ENCODE measurements around the gene C1orf53.
"Not testable (repeated sequence)": the region's sequence is repeated elsewhere in the genome, so short reads cannot be mapped to it uniquely, and the experiment has no call there.

C1orf53 gene

GRCh38 chr1:197902454-197903195, at the start of gene C1orf53:
C1orf53 (plus strand) TSS chr1:197902630; CDS start chr1:197902650, 20 bp downstream.
- H3K27ac Mint-ChIP-seq: peak within 1 kb of the TSS; percentile 85
- peak within 1 kb of the TSS; percentile 73 for H3K4me3 Mint-ChIP-seq
- H3K4me1 Mint-ChIP-seq: peaks cover 11% of the 10 kb centered on the region
- ATAC-seq: peak; percentile 96
- H3K36me3 Mint-ChIP-seq: no peaks in the 10 kb centered on the region
- H3K9me3 Mint-ChIP-seq: no peaks in the 10 kb centered on the region
- DNase-seq (ENCODE audit: low spot score in 2 of 2): peak; percentile 78 to 91

DNA sequence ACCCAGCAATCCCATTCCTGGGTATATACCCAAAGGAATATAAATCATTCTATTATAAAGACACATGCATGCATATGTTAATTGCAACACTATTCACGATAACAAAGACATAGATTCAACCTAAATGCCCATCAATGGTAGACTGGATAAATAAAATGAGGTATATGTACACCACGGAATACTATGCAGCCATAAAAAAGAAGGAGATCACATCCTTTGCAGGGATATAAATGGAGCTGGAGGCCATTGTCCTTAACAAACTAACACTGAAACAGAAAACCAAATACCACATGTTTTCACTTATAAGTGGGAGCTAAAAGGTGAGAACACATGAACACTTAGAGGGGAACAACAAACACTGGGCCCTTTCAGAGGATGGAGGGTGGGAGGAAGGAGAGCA, 46.7 kb upstream of the C1orf53 start:
- not testable (repeated sequence) for ATAC-seq; DNase-seq (ENCODE audit: low spot score in 2 of 2); H3K9me3 Mint-ChIP-seq; H3K4me1 Mint-ChIP-seq; H3K36me3 Mint-ChIP-seq; H3K4me3 Mint-ChIP-seq; H3K27ac Mint-ChIP-seq

GRCh38 chr1:197857477-197857876, 45.0 kb upstream of the C1orf53 start:
- no peaks in the 10 kb centered on the region for H3K36me3 Mint-ChIP-seq

GRCh38 chr1:197859024-197859423, 43.4 kb upstream of the C1orf53 start:
- DNase-seq (ENCODE audit: low spot score in 2 of 2) (no peak), ATAC-seq (no peak)
- Mint-ChIP-seq H3K9me3 (no peaks in the 10 kb centered on the region), H3K4me1 (no peaks in the 10 kb centered on the region), H3K4me3 (no peak overlapping the region), H3K36me3 (no peaks in the 10 kb centered on the region), H3K27ac (no peak overlapping the region)

More at GRCh38 chr1:197857477-197857876, 45.0 kb upstream of the C1orf53 start:
- Mint-ChIP-seq H3K27ac (no peak overlapping the region), H3K4me1 (no peaks in the 10 kb centered on the region), H3K4me3 (no peak overlapping the region), H3K9me3 (no peaks in the 10 kb centered on the region)
- DNase-seq (ENCODE audit: low spot score in 2 of 2) (no peak), ATAC-seq (no peak)

DNA sequence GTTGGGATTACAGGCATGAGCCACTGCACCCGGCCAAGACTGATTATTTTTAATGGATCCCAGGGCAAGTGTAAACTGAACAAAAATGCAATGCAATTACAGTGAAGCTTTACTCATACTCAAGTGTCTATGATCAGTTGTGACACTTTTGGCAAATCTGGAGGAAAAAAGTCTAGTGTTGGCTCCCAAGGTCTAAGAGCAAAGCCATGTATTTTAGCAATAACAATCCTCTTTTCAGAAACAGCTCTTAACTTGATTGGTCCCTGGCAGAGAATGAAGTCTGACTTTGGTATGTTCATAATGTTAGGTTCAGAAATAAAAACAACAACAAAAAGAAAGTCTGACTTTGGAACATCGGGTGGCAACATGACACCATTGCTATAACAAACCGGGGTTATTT, 40.2 kb upstream of the C1orf53 start:
- DNase-seq (ENCODE audit: low spot score in 2 of 2) (no peak), ATAC-seq (no peak)
- no peak overlapping the region for H3K4me3 Mint-ChIP-seq
- H3K4me1 Mint-ChIP-seq: no peaks in the 10 kb centered on the region
- no peaks in the 10 kb centered on the region for H3K9me3 Mint-ChIP-seq
- H3K36me3 Mint-ChIP-seq: no peaks in the 10 kb centered on the region
- H3K27ac Mint-ChIP-seq: no peak overlapping the region

DNA sequence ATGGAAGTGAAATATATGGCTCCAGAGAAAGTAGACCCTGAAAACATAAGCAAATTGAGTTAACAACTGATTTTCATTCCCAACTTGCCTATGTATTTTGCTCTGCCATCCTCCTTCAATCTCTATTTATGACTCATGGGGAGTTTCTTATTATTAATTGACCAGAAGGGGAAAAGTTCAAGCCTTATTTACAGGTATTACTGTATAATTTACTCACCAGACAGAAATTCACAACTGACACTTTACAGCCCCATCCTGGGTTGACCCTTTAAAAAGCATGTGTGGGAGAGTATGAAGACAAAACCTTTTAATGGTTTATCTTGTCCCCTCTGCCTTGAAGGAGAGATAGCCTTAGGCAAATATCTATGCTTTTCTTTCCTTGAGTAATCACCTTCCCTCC, 39.8 kb upstream of the C1orf53 start:
- ATAC-seq: no peak
- Mint-ChIP-seq H3K9me3 (no peaks in the 10 kb centered on the region), H3K4me3 (no peak overlapping the region), H3K4me1 (no peaks in the 10 kb centered on the region), H3K36me3 (no peaks in the 10 kb centered on the region), H3K27ac (no peak overlapping the region)
- DNase-seq (ENCODE audit: low spot score in 2 of 2): no peak

DNA sequence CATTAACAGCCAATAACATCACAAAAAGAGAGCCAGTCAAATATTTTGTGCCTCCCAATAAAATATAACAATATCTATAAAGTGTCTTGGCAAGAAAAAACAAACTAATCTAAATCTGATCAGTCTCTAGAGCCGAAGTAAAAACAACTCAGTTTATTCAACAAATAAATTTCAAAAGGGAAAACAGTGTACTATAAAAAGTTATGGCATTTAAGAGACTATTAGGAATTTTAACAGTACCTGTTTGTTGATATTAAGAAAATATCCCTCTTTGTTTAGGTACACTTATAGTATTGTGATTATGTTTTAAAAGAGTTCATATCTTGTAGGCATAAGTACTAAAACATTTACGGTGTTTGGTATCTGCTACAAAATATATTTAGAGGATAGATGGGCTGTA, 36.6 kb upstream of the C1orf53 start:
- Mint-ChIP-seq H3K4me3 (no peak overlapping the region), H3K4me1 (no peaks in the 10 kb centered on the region), H3K36me3 (no peaks in the 10 kb centered on the region), H3K9me3 (no peaks in the 10 kb centered on the region), H3K27ac (no peak overlapping the region)
- no peak for ATAC-seq
- no peak for DNase-seq (ENCODE audit: low spot score in 2 of 2)

DNA sequence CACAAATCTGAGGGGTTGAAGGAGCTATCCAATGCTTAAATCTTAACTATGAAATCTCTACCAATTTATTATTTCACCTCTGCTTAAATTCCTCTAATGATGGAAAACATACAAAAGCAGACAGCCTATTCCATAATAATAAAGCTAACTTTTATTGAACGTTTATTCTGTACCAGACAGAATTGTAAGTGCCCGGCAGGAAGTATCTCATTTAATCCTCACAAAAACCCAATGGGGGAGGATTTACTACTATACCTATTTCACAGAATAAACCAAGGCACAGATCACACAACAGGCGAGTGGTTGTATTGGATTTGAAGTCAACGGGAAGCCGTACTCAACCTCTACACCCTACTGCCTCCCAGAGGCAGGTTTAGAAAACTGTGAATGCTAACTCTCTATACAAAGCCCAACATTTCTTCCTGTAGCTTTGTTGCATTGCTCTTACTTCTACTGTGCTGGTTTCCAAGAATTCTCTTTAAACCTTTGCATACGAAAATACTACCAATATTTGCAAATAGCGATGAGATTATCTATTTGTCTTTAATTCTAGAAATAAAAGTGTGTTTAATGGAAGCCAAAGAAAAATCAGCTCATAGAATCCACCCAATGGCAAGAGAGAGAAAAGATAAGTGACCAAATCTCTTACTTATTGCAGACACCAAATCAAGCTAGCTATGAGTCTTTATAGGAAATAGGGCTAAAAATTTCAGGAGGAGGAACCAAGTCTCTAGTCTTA, 33.5 kb upstream of the C1orf53 start:
- Mint-ChIP-seq H3K36me3 (no peaks in the 10 kb centered on the region), H3K9me3 (no peaks in the 10 kb centered on the region), H3K4me1 (no peaks in the 10 kb centered on the region), H3K4me3 (no peak overlapping the region), H3K27ac (no peak overlapping the region)
- DNase-seq (ENCODE audit: low spot score in 2 of 2): no peak
- peak; percentile 90 for ATAC-seq

GRCh38 chr1:197869490-197870077, 32.8 kb upstream of the C1orf53 start:
- Mint-ChIP-seq H3K4me1 (no peaks in the 10 kb centered on the region), H3K4me3 (no peak overlapping the region), H3K36me3 (no peaks in the 10 kb centered on the region), H3K27ac (no peak overlapping the region), H3K9me3 (no peaks in the 10 kb centered on the region)
- DNase-seq (ENCODE audit: low spot score in 2 of 2) (no peak), ATAC-seq (no peak)

GRCh38 chr1:197876894-197877293, 25.5 kb upstream of the C1orf53 start:
- DNase-seq (ENCODE audit: low spot score in 2 of 2) (no peak), ATAC-seq (no peak)
- Mint-ChIP-seq H3K9me3 (no peaks in the 10 kb centered on the region), H3K4me3 (no peak overlapping the region), H3K36me3 (no peaks in the 10 kb centered on the region), H3K27ac (no peak overlapping the region), H3K4me1 (no peaks in the 10 kb centered on the region)

GRCh38 chr1:197880385-197880784, 22.0 kb upstream of the C1orf53 start:
- not testable (repeated sequence) for H3K9me3 Mint-ChIP-seq; H3K27ac Mint-ChIP-seq; DNase-seq (ENCODE audit: low spot score in 2 of 2); H3K36me3 Mint-ChIP-seq; H3K4me1 Mint-ChIP-seq; ATAC-seq; H3K4me3 Mint-ChIP-seq

GRCh38 chr1:197882241-197882640, 20.2 kb upstream of the C1orf53 start:
- H3K9me3 Mint-ChIP-seq; H3K36me3 Mint-ChIP-seq; DNase-seq (ENCODE audit: low spot score in 2 of 2); H3K4me3 Mint-ChIP-seq; H3K27ac Mint-ChIP-seq; H3K4me1 Mint-ChIP-seq; ATAC-seq: not testable (repeated sequence)

GRCh38 chr1:197884173-197884572, 18.3 kb upstream of the C1orf53 start:
- Mint-ChIP-seq H3K9me3 (no peaks in the 10 kb centered on the region), H3K36me3 (no peaks in the 10 kb centered on the region)

DNA sequence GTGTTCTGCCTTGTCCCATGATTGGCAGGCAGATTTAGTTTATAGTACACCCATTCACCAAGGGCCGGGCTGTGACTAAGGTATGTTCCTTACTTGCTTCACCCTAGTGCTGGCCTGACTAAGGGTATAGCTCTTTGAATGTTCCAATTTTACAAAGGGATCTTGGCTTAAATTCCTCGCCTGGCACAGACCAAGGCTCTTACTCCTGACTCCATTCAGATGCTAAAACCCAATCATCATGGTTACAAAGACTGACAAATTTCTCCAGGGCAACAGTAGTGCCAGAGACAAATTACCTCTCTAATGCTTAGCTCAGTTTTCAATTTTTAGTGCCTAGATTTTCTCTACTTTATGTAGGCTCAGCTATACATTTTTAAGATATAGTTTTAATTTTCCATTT, 11.5 kb upstream of the C1orf53 start:
- Mint-ChIP-seq H3K27ac (no peak overlapping the region), H3K4me1 (no peaks in the 10 kb centered on the region), H3K36me3 (no peaks in the 10 kb centered on the region), H3K4me3 (no peak overlapping the region), H3K9me3 (no peaks in the 10 kb centered on the region)
- DNase-seq (ENCODE audit: low spot score in 2 of 2) (no peak), ATAC-seq (no peak)

More at GRCh38 chr1:197884173-197884572, 18.3 kb upstream of the C1orf53 start:
- Mint-ChIP-seq H3K4me1 (no peaks in the 10 kb centered on the region), H3K4me3 (no peak overlapping the region), H3K27ac (no peak overlapping the region)
- ATAC-seq: no peak
- no peak for DNase-seq (ENCODE audit: low spot score in 2 of 2)

DNA sequence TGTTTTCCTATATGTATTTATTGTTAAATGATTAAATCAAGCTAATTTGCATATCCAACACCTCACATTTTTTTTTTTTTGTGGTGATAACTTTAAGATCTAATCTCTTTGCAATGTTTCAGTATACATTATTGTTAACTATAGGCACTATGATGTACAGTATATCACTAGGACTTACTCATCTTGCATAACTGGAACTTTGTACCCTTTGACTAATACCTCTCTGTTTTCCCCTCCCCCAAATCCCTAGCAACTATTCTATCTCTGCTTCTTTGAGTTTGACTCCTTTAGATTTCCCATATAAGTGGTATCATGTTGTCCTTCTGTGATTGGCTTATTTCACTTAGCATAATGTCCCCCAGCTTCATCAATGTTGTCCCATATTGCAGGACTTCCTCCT, 9.7 kb upstream of the C1orf53 start:
- Mint-ChIP-seq H3K9me3 (no peaks in the 10 kb centered on the region), H3K4me1 (no peaks in the 10 kb centered on the region), H3K27ac (no peak overlapping the region), H3K4me3 (no peak overlapping the region), H3K36me3 (no peaks in the 10 kb centered on the region)
- ATAC-seq (no peak), DNase-seq (ENCODE audit: low spot score in 2 of 2) (no peak)

DNA sequence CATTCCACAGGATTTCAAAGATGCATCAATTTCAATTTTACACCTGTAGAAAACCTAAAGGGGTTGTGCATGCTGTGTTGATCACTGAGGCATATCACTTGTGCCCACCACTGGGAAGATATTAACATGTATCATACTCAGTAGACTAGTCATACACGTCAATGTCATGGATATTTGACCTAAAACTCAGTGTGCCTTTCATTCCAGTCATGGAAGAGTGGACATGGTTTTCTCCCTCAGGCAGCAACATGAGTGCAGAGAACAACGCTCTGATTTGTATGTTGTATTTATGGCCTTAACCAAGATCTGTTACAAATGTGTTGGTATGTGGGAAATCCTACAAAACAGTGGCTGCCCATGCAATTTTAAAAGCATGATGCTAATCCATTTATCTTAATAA, 6.1 kb upstream of the C1orf53 start:
- DNase-seq (ENCODE audit: low spot score in 2 of 2) (no peak), ATAC-seq (no peak)
- no peak overlapping the region for H3K27ac Mint-ChIP-seq
- no peaks in the 10 kb centered on the region for H3K36me3 Mint-ChIP-seq
- no peak overlapping the region for H3K4me3 Mint-ChIP-seq
- no peaks in the 10 kb centered on the region for H3K9me3 Mint-ChIP-seq
- no peaks in the 10 kb centered on the region for H3K4me1 Mint-ChIP-seq

Measured in stimulated activated effector memory CD8-positive, alpha-beta T cell treated with anti-CD3 and anti-CD28 coated beads, Interleukin-12 subunit alpha, Interleukin-12 subunit beta, amount 100 ng/mL, for 72 hours (primary cell).